HG03558 (cell line): Measurements from ENCODE around the gene GNAL.
"Not testable (repeated sequence)": the region's sequence is repeated elsewhere in the genome, so short reads cannot be mapped to it uniquely, and the experiment has no call there.

ENCODE experiments used
- ATAC-seq: cut with Tn5 transposase; IDR thresholded peaks from one replicate; pipeline ENCODE4 v1.9.1; 2021; ENCODE audit warnings: moderate number of reproducible peaks; ENCODE audit not compliant: unreplicated experiment; ENCODE audit errors: extremely low read depth

Gene GNAL

DNA sequence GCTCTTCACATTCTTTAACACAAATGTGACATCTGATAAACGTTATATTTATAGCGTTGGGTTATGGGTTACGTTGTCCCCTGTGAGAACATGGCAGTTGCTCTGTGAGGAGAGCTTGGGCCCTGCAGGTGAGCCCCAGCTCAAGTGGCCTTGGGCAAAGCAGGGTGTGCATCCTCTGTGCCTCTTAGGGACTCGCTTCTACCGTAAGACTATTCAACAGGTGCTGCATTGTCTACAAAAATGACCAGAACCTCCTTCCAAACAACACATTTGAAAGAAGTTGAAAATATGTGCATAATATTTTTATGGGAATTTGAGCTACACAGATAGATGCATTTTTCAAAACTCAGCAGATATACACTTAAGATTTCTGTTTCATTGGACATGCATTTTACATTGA, 145.7 kb downstream of the GNAL start:
- no peak for ATAC-seq

DNA sequence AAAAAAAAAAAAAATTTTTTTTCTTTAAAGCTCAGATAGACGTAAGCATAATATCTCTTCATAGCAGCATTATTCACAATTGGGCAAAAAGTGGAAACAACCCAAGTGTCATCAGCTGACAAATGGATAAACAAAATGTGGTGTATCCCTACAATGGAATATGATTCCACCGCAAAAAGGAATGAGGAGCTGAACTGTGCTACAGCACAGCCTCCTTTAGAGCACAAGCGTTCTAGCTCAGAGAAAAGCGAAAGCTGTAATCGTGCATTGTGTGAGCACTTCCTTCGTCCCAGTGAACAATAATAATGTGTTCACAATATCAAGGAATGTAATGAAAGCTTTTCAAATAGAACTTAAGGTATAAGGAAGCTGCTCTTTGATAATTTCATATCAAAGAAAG, 150.5 kb downstream of the GNAL start:
- ATAC-seq = no peak

DNA sequence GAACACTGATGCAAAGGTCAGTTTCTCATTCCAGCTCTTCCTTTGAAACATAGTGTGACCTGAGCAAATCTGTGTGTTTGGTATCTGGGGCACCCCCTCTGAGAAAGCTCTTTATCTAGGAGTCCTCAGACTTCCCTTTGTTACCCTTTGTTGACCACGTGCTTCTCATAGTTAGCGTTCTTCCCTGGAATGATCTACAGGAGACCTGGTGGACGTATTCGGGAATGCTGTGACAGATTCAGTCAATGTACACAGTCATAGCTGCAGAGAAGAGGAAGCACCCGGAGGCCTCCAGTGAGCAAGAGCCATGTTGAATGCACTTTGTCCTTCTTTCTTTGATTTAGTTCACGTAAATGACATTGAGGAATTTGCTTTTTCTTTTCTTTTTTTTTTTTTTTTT, 151.4 kb downstream of the GNAL start:
- no peak for ATAC-seq

DNA sequence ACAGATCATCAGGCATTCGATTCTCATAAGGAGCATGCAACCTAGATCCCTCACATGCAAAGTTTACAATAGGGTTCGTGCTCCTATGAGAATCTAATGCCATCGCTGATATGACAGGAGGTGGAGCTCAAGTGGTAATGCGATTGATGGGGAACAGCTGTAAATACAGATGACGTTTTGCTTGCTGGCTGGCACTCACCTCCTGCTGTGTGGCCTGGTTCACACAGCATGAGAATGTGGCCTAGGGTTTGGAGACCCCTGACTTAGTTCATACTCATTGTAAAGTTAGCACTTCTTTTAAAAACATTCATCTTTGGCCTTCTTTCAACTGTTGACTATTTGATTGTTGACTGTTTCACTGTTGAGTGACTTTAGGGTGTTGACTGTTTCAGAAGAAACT, 153.5 kb downstream of the GNAL start:
- no peak for ATAC-seq

DNA sequence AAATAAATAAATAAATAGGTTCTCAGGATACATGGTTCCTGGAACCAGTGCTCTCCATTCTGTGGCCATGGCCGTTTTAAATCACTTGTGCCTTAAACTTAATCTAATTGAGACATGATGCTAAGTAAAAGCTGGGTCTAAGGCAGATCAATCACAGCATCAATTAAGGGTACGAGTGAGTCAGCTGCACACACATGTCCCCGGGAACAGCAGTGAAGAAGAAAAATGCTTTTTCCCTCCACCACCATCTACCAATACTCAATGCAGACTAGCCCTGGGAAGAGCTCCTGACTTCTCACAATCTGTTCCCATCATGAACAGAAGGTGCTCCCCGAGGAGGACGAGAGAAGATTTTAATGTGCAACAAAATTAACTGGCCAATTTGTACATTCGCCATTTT, 155.4 kb downstream of the GNAL start:
- no peak for ATAC-seq

DNA sequence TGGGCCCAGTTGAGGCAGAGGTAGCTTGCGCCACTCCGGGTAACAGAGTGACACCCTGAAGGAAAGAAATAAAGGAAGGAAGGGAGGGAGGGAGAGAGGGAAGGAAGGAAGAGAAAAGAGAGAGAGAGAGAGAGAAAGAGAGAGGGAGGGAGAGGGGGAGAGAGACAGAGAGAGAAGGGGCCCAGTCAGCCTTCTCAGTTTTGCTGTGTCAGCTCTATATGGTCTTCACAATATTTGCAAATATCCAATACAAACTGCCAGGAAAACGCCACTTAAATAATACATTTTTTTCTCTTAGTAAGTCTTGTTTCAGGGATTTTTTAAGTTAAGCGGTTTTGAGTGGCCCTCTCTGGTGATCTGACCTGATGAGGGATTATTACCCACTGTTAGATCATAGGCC, 156.6 kb downstream of the GNAL start:
- no peak for ATAC-seq

GRCh38 chr18:11847811-11848210, 158.7 kb downstream of the GNAL start:
- ATAC-seq = no peak

- no peak for ATAC-seq
These were observed 160.2 kb downstream of the GNAL start for GRCh38 chr18:11849279-11849678.

DNA sequence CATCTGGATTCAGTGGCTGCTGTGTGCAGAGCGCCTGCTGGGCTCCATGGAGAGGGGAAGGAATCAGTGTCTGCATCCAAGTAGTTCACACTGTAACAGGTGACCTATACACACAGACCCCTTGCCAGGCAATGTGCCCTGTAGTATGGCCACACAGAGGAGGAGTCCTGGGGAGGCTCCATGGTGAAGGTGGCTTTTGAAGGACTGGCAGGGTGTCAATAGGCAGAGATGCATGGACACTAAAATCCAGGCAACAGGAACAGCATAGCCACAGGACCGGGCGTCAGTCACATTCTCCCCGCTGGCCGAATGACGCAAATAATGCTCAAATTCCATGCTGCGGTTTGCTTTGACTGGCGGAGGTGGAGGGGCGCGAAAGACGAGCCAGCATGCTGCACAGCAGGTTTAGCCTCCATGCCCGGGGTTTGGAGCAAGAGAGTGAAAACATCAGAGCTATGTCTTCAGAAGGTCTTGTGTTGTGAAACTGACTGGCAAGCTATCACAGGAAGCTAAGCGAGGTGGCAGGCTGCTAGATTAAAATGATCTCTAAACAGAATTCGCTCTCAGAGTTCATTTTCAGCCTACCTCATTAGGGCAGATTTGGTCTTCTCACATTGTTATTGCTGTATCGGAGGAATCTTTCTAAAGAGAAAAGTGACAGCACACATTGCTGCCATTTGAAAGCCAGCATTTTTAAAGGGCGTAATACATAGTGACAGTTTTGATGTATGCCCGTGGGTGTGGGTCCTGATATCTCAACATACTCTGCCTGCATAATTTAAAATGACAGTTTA, 161.0 kb downstream of the GNAL start:
- no peak for ATAC-seq

DNA sequence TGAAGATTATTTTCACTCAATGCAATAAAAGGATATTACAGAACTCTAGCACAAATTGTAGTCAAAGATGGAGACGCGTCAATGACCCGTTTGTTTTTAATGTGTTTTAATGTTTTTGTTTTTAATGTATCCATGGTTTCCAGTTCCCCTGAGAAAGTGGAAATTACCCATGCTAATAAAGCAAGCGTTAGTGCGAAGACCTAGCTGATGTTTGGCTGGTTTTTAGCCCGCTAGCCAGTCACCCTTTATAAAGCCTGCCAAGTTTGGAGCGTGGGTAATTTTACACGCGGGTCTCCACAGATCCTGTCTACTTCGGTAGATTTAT, 161.7 kb downstream of the GNAL start:
- ATAC-seq = peak; percentile 21

- ATAC-seq = peak; percentile 52
These were observed 162.2 kb downstream of the GNAL start, which contains the start of gene CHMP1B for GRCh38 chr18:11851146-11851805. TSS of gene CHMP1B (plus strand) at chr18:11851413. CDS start at chr18:11851512, 99 bp downstream.

DNA sequence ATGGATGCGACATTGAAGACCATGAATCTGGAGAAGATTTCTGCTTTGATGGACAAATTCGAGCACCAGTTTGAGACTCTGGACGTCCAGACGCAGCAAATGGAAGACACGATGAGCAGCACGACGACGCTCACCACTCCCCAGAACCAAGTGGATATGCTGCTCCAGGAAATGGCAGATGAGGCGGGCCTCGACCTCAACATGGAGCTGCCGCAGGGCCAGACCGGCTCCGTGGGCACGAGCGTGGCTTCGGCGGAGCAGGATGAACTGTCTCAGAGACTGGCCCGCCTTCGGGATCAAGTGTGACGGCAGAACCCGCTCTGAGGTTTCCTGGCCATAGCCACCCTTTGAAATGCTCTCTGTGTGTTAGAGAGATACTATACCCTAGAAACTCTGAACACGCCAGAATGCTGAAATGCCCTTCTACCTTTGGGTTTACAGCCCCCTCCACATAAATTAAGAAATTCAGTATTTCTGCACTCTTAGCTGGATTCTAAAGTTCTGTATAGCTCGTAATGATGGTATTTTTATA, 162.8 kb downstream of the GNAL start:
- ATAC-seq = no peak

DNA sequence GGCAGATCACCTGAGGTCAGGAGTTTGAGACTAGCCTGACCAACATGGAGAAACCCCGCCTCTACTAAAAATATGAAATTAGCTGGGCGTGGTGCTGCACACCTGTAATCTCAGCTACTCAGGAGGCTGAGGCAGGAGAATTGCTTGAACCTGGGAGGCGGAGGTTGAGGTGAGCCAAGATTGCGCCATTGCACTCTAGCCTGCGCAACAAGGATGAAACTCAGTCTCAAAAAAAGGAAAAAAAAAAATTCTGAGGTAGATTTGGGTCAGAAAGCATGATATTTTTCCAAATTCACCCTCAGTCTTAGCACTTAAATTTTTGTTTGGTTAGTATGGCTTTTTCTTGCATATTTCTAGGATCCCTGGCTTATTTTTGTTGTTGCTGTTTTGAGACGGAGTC, 165.5 kb downstream of the GNAL start:
- ATAC-seq = not testable (repeated sequence)

DNA sequence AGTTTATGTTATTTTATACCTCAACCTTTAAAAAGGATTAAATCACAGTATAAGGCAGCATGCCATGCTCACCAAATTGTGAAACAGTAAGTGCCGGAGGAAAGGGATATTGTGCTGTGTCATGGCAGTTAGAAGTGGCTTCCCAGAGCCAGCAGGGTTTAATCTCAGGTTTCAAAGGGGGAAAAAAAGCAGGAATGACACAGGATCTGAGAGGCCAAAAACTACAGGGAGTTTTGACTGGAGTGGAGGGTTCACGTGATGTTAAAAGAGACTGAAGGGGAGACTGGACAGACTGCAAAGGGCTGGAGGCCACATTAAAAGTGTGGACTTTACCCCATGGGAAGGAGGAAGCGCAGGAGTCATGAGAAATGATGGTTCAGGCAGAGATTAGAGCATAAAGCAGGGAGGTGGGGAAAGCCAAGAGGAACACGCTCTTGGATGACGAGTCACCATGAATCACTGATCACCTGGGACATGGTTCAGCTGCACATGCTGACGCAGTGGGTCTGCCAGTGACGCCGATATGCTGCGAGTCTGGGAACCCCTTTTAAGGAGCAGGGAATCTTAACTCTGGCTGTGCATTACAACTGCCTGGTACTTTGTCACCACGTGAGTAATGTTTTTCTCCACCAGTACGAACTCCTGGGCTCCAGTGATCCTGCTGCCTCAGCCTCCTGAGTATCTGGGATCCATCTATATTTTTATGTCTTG, 168.3 kb downstream of the GNAL start:
- ATAC-seq = no peak

- ATAC-seq = no peak
These were observed 170.3 kb downstream of the GNAL start for GRCh38 chr18:11859282-11859830.

DNA sequence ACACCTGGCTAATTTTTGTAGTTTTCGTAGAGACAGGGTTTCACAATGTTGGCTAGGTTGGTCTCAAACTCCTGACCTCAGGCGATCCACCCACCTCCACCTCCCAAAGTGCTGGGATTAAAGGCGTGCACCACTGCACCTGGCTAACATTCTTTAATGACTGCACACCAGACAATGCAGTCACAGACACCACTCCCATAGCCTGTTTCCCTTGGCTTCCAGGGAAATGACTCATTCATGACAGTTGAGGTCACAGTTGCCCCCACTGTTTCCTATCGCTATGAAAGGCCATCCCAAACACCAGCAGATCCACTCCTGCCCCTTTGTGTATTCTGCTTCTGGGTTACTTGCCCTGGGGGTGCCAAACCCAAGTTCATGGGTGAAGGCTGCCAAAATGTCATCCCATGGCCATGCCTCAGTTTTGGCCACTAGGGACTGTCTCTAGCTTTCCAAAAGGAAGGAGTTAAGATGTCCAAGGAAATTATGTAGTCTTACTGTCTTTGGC, 170.9 kb downstream of the GNAL start:
- no peak for ATAC-seq

DNA sequence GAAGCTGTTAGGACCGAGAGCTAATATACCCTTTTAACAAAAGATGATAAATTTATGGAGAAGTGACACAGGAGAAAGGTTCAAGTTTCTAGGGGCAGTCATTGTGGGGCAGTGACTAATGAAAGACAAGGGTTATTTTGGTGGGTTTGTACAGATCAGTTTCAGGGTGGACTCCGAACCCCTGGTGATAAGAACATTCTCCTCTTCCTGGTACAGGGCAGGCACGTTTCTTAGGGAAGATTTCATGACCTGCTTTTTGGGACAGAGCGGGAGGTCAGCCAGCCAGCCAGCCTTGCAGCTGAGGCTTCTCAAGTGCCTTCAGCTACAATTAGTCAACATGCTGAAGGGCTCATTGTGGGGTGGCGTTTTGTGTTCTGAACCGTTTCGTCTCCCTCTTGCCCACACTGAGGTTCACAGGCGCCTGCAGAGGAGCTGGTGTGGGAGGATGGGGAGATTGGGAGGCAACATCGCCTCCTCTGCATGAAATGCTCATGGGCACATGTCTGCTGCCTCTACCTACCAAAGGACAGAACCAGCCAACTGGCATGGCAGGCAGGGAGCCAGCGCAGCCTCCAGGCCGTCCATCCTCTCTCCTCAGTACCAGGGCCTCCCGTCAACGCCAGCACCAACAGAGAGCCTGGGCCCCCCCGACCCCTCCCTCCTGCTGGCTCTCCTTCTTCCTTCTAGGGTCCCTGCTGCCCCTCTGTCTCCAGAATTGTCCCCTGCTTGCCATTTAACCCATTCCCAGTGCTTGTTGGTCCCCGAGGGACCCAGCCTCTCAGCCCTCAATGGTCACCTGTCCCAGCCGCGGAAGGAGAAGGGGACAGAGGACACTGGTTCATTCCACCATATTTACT, 171.8 kb downstream of the GNAL start:
- no peak for ATAC-seq

- ATAC-seq = no peak
These were observed 172.7 kb downstream of the GNAL start for GRCh38 chr18:11861583-11862288.

GRCh38 chr18:11862468-11863137, 173.5 kb downstream of the GNAL start:
- ATAC-seq = no peak
